IgD-negative memory B cell (primary cell): ENCODE measurements around the gene TREH. TPM values are rescaled to one million over a fixed set of nuclear protein-coding genes. Genes with fewer than 3 reads are reported as not detected.

Experiments
- H3K27ac Mint-ChIP-seq, 3 donors: one replicate each; pipeline ENCODE4 v1.8.0; 2020 to 2022; ENCODE audit warnings: mild to moderate bottlenecking in 3 of 3, mixed read lengths in 3 of 3, moderate library complexity in 1 of 3
- H3K27me3 Mint-ChIP-seq: one replicate; pipeline ENCODE4 v1.8.0; 2021; ENCODE audit warnings: mixed read lengths
- H3K36me3 Mint-ChIP-seq: one replicate; pipeline ENCODE4 v1.8.0; 2020; ENCODE audit warnings: mild to moderate bottlenecking, mixed read lengths
- H3K4me1 Mint-ChIP-seq, 3 donors: one replicate each; pipeline ENCODE4 v1.8.0; 2020 to 2022; ENCODE audit warnings: mixed read lengths in 3 of 3, mild to moderate bottlenecking in 1 of 3
- H3K4me3 Mint-ChIP-seq, 4 donors: one replicate each; pipeline ENCODE4 v1.8.0; 2020 to 2022; ENCODE audit warnings: mild to moderate bottlenecking in 4 of 4, mixed read lengths in 4 of 4, moderate library complexity in 3 of 4
- H3K9me3 Mint-ChIP-seq, 3 donors: one replicate each; pipeline ENCODE4 v1.8.0; 2020 to 2021; ENCODE audit warnings: mixed read lengths in 3 of 3, mild to moderate bottlenecking in 1 of 3
- polyA plus RNA-seq: library from polyadenylated mRNA; unstranded; fragments of 300-500 nt; fragmentation: Illumina TruSeq; gene quantifications from one replicate; pipeline ENCODE4 v1.2.3, GENCODE V29; 2021

Gene TREH
- polyA plus RNA-seq, 1 donor from 2014 or later, result not detected

- Mint-ChIP-seq H3K9me3 (no peaks in the 10 kb centered on the region), H3K27ac (no peak overlapping the region), H3K27me3 (peaks cover 4% of the 10 kb centered on the region), H3K36me3 (no peaks in the 10 kb centered on the region), H3K4me3 (no peak overlapping the region), H3K4me1 (peaks cover 0 to 1% (median 1%) of the 10 kb centered on the region in 3 donors)
These were observed 26.7 kb downstream of the TREH start for GRCh38 chr11:118652681-118653181.

GRCh38 chr11:118651820-118652219 is 27.6 kb downstream of the TREH start:
- Mint-ChIP-seq H3K4me3 (peak overlapping the region in 1 of 4 donors; percentile 68), H3K27me3 (peaks cover 4% of the 10 kb centered on the region), H3K9me3 (no peaks in the 10 kb centered on the region), H3K36me3 (no peaks in the 10 kb centered on the region), H3K4me1 (peaks cover 0 to 1% (median 1%) of the 10 kb centered on the region in 3 donors), H3K27ac (no peak overlapping the region)

GRCh38 chr11:118650366-118650765 is 29.1 kb downstream of the TREH start:
- H3K36me3 Mint-ChIP-seq, result no peaks in the 10 kb centered on the region
- H3K4me3 Mint-ChIP-seq, result no peak overlapping the region
- peaks cover 4% of the 10 kb centered on the region for H3K27me3 Mint-ChIP-seq
- H3K9me3 Mint-ChIP-seq, result no peaks in the 10 kb centered on the region
- H3K27ac Mint-ChIP-seq, result no peak overlapping the region
- H3K4me1 Mint-ChIP-seq, result peaks cover 0 to 1% (median 1%) of the 10 kb centered on the region in 3 donors

GRCh38 chr11:118649941-118650340 is 29.5 kb downstream of the TREH start:
- peaks cover 6% of the 10 kb centered on the region for H3K27me3 Mint-ChIP-seq
- H3K4me3 Mint-ChIP-seq, result no peak overlapping the region
- H3K36me3 Mint-ChIP-seq, result no peaks in the 10 kb centered on the region
- H3K9me3 Mint-ChIP-seq, result no peaks in the 10 kb centered on the region
- peaks cover 0 to 1% (median 1%) of the 10 kb centered on the region in 3 donors for H3K4me1 Mint-ChIP-seq
- H3K27ac Mint-ChIP-seq, result no peak overlapping the region

- Mint-ChIP-seq H3K4me1 (peaks cover 0 to 1% (median 1%) of the 10 kb centered on the region in 3 donors), H3K4me3 (no peak overlapping the region), H3K36me3 (no peaks in the 10 kb centered on the region), H3K9me3 (no peaks in the 10 kb centered on the region), H3K27ac (peak overlapping the region in 1 of 3 donors; percentile 20), H3K27me3 (peaks cover 6% of the 10 kb centered on the region)
These were observed 31.2 kb downstream of the TREH start for GRCh38 chr11:118648291-118648690.

GRCh38 chr11:118646393-118646792 is 33.1 kb downstream of the TREH start:
- Mint-ChIP-seq H3K27ac (no peak overlapping the region), H3K9me3 (no peaks in the 10 kb centered on the region), H3K27me3 (peaks cover 6% of the 10 kb centered on the region), H3K4me3 (no peak overlapping the region), H3K36me3 (no peaks in the 10 kb centered on the region), H3K4me1 (no peaks in the 10 kb centered on the region)

GRCh38 chr11:118645066-118645715 is 34.3 kb downstream of the TREH start:
- Mint-ChIP-seq H3K27ac (no peak overlapping the region), H3K27me3 (peaks cover 6% of the 10 kb centered on the region), H3K4me3 (no peak overlapping the region), H3K9me3 (no peaks in the 10 kb centered on the region), H3K4me1 (no peaks in the 10 kb centered on the region), H3K36me3 (no peaks in the 10 kb centered on the region)

- no peaks in the 10 kb centered on the region for H3K4me1 Mint-ChIP-seq
- H3K27me3 Mint-ChIP-seq, result peaks cover 6% of the 10 kb centered on the region
- H3K9me3 Mint-ChIP-seq, result no peaks in the 10 kb centered on the region
- no peak overlapping the region for H3K27ac Mint-ChIP-seq
- no peaks in the 10 kb centered on the region for H3K36me3 Mint-ChIP-seq
- no peak overlapping the region for H3K4me3 Mint-ChIP-seq
These were observed 35.0 kb downstream of the TREH start for GRCh38 chr11:118644496-118644895.

GRCh38 chr11:118643995-118644345 is 35.5 kb downstream of the TREH start:
- no peaks in the 10 kb centered on the region for H3K9me3 Mint-ChIP-seq
- H3K36me3 Mint-ChIP-seq, result no peaks in the 10 kb centered on the region
- H3K4me1 Mint-ChIP-seq, result no peaks in the 10 kb centered on the region
- H3K27me3 Mint-ChIP-seq, result peaks cover 6% of the 10 kb centered on the region
- no peak overlapping the region for H3K4me3 Mint-ChIP-seq
- H3K27ac Mint-ChIP-seq, result no peak overlapping the region

GRCh38 chr11:118643142-118643994 is 36.1 kb downstream of the TREH start:
- no peak overlapping the region for H3K27ac Mint-ChIP-seq
- no peaks in the 10 kb centered on the region for H3K9me3 Mint-ChIP-seq
- H3K4me1 Mint-ChIP-seq, result no peaks in the 10 kb centered on the region
- no peaks in the 10 kb centered on the region for H3K36me3 Mint-ChIP-seq
- peaks cover 2% of the 10 kb centered on the region for H3K27me3 Mint-ChIP-seq
- H3K4me3 Mint-ChIP-seq, result no peak overlapping the region

- no peaks in the 10 kb centered on the region for H3K9me3 Mint-ChIP-seq
- peaks cover 2% of the 10 kb centered on the region for H3K27me3 Mint-ChIP-seq
- no peak overlapping the region for H3K4me3 Mint-ChIP-seq
- no peaks in the 10 kb centered on the region for H3K36me3 Mint-ChIP-seq
- H3K4me1 Mint-ChIP-seq, result no peaks in the 10 kb centered on the region
- H3K27ac Mint-ChIP-seq, result peak overlapping the region in 1 of 3 donors; percentile 90
These were observed 37.9 kb downstream of the TREH start for GRCh38 chr11:118641397-118642019.

GRCh38 chr11:118640332-118641154 is 38.9 kb downstream of the TREH start:
- H3K9me3 Mint-ChIP-seq, result no peaks in the 10 kb centered on the region
- H3K4me3 Mint-ChIP-seq, result no peak overlapping the region
- no peaks in the 10 kb centered on the region for H3K4me1 Mint-ChIP-seq
- peaks cover 2% of the 10 kb centered on the region for H3K27me3 Mint-ChIP-seq
- H3K36me3 Mint-ChIP-seq, result no peaks in the 10 kb centered on the region
- H3K27ac Mint-ChIP-seq, result peak overlapping the region in 1 of 3 donors; percentile 16

- H3K27ac Mint-ChIP-seq, result no peak overlapping the region
- H3K27me3 Mint-ChIP-seq, result peaks cover 2% of the 10 kb centered on the region
- no peaks in the 10 kb centered on the region for H3K4me1 Mint-ChIP-seq
- no peaks in the 10 kb centered on the region for H3K36me3 Mint-ChIP-seq
- H3K9me3 Mint-ChIP-seq, result no peaks in the 10 kb centered on the region
- no peak overlapping the region for H3K4me3 Mint-ChIP-seq
These were observed 39.6 kb downstream of the TREH start for GRCh38 chr11:118639899-118640298.

GRCh38 chr11:118638726-118639125 is 40.7 kb downstream of the TREH start:
- Mint-ChIP-seq H3K27me3 (peaks cover 2% of the 10 kb centered on the region), H3K4me3 (no peak overlapping the region), H3K9me3 (no peaks in the 10 kb centered on the region), H3K36me3 (no peaks in the 10 kb centered on the region), H3K27ac (peak overlapping the region in 1 of 3 donors; percentile 2), H3K4me1 (no peaks in the 10 kb centered on the region)
